H1 (cell line): Measurements from ENCODE around the gene GRIN2C. TPM values are rescaled to one million over a fixed set of nuclear protein-coding genes. Genes with fewer than 3 reads are reported as not detected.

Experiments used
- CTCF ChIA-PET: fragments of 300-600 bp; sonication (Branson Sonifier 250); formaldehyde crosslinking; loops from one replicate; lab custom pipeline; 2021; ENCODE audit not compliant: partially characterized antibody; lab: Charles Lee
- POLR2A ChIA-PET: fragments of 300-600 bp; sonication (Branson Sonifier 250); formaldehyde crosslinking; loops from one replicate; lab custom pipeline; 2021; ENCODE audit warnings: inconsistent platforms; ENCODE audit not compliant: partially characterized antibody; lab: Charles Lee
- DNase-seq, 2 experiments: peaks; one replicate each; pipeline versions ENCODE4 v3.0.0 to v3.0.0-alpha.2; 2010 to 2022; ENCODE audit warnings: low spot score in 2 of 2, low read depth in 1 of 2, mixed read lengths in 1 of 2
- FAIRE-seq: peaks from 2 replicates; lab custom pipeline; 2011; peaks lifted over from hg19 to GRCh38; lab: Jason Lieb, UNC
- H2AFZ ChIP-seq: 2 replicates; pipeline ENCODE4 v1.8.1; 2012; ENCODE audit warnings: low read length, inconsistent platforms
- H2AK5ac ChIP-seq: 2 replicates; pipeline ENCODE4 v1.6.1; 2013; ENCODE audit warnings: low read depth, low read length
- H2BK120ac ChIP-seq: replicated peaks from 2 replicates; pipeline ENCODE3; 2013; ENCODE audit warnings: low read depth, low read length, inconsistent platforms
- H2BK12ac ChIP-seq: 2 replicates; pipeline ENCODE4 v1.6.1; 2013; ENCODE audit warnings: low read depth, low read length
- H2BK15ac ChIP-seq: 2 replicates; pipeline ENCODE4 v1.6.1; 2013; ENCODE audit warnings: low read length
- H2BK20ac ChIP-seq: 2 replicates; pipeline ENCODE4 v1.6.1; 2013; ENCODE audit warnings: low read length
- H2BK5ac ChIP-seq: 2 replicates; pipeline ENCODE4 v1.6.1; 2013; ENCODE audit warnings: low read depth, low read length
- H3K14ac ChIP-seq: 2 replicates; pipeline ENCODE4 v1.6.1; 2013; ENCODE audit warnings: inconsistent platforms; ENCODE audit not compliant: insufficient read length
- H3K18ac ChIP-seq: 2 replicates; pipeline ENCODE4 v1.6.1; 2013; ENCODE audit warnings: low read length; ENCODE audit errors: extremely low read depth
- H3K23ac ChIP-seq: 2 replicates; pipeline ENCODE4 v1.6.1; 2013; ENCODE audit warnings: inconsistent platforms; ENCODE audit not compliant: insufficient read length
- H3K23me2 ChIP-seq: 2 replicates; pipeline ENCODE4 v1.6.1; 2013; ENCODE audit warnings: low read depth, low read length
- H3K27ac ChIP-seq: 2 replicates; pipeline ENCODE4 v1.6.1; 2011; ENCODE audit warnings: low read depth, low read length, inconsistent platforms
- H3K27me3 ChIP-seq, 4 experiments: replicated peaks in 1 of 4; 1 replicate in 1 of 4; 2 replicates in 3 of 4; pipeline versions ENCODE4 v1.6.1 to v1.8.1; 2011 to 2013; ENCODE audit warnings: low read length in 3 of 4, mild to moderate bottlenecking in 3 of 4, inconsistent platforms in 2 of 4, mixed read lengths in 2 of 4, moderate library complexity in 1 of 4; ENCODE audit not compliant: control insufficient read depth in 3 of 4, insufficient read depth in 3 of 4; ENCODE audit errors: extremely low read depth in 1 of 4
- H3K36me3 ChIP-seq, 4 experiments: 2 replicates each; pipeline versions ENCODE4 v1.6.1 to v1.8.1; 2011 to 2013; ENCODE audit warnings: mild to moderate bottlenecking in 4 of 4, low read length in 3 of 4, moderate library complexity in 2 of 4, control low read depth in 1 of 4, inconsistent platforms in 1 of 4; ENCODE audit not compliant: insufficient read depth in 4 of 4, control insufficient read depth in 2 of 4
- H3K4ac ChIP-seq: replicated peaks from 2 replicates; pipeline ENCODE3; 2013; ENCODE audit warnings: low read length, low read depth, mixed read lengths, inconsistent platforms; ENCODE audit not compliant: insufficient read length
- H3K4me1 ChIP-seq, 4 experiments: replicated peaks in 1 of 4; 1 replicate in 1 of 4; 2 replicates in 3 of 4; pipeline versions ENCODE4 v1.6.1 to v1.8.1; 2011 to 2013; ENCODE audit warnings: low read length in 3 of 4, inconsistent platforms in 2 of 4, mixed read lengths in 1 of 4; ENCODE audit not compliant: insufficient read depth in 4 of 4, control insufficient read depth in 3 of 4
- H3K4me2 ChIP-seq, 2 experiments: 2 replicates each; pipeline versions ENCODE4 v1.6.1 to v1.8.1; 2011 to 2013; ENCODE audit warnings: low read depth in 2 of 2, low read length in 2 of 2, control low read depth in 1 of 2, inconsistent platforms in 1 of 2, mild to moderate bottlenecking in 1 of 2; ENCODE audit not compliant: insufficient read depth in 1 of 2
- H3K4me3 ChIP-seq, 4 experiments: fragments of 200-600, 300-600 bp in 1 of 4; sonication (generic), shearing (Covaris generic), sonication (Bioruptor Twin) in 1 of 4; 2 replicates each; pipeline versions ENCODE4 v1.5.1 to v1.8.1; 2011 to 2016; ENCODE audit warnings: low read length in 4 of 4, low read depth in 3 of 4, control low read depth in 2 of 4, inconsistent platforms in 2 of 4, mild to moderate bottlenecking in 2 of 4, mixed read lengths in 1 of 4, moderate library complexity in 1 of 4; ENCODE audit not compliant: insufficient read depth in 2 of 4; ENCODE audit errors: extremely low read depth in 1 of 4
- H3K56ac ChIP-seq: replicated peaks from 2 replicates; pipeline ENCODE3; 2013; ENCODE audit warnings: low read depth, mild to moderate bottlenecking, mixed read lengths, low read length, inconsistent platforms; ENCODE audit not compliant: insufficient read length
- H3K79me1 ChIP-seq: 2 replicates; pipeline ENCODE4 v1.6.1; 2013; ENCODE audit warnings: low read depth, low read length, control low read depth
- H3K79me2 ChIP-seq, 2 experiments: 2 replicates each; pipeline versions ENCODE4 v1.6.1 to v1.8.1; 2012 to 2013; ENCODE audit warnings: low read length in 2 of 2, mild to moderate bottlenecking in 2 of 2, inconsistent platforms in 1 of 2; ENCODE audit not compliant: insufficient read depth in 2 of 2, control insufficient read depth in 1 of 2
- H3K9ac ChIP-seq, 4 experiments: replicated peaks in 1 of 4; 1 replicate in 1 of 4; 2 replicates in 3 of 4; pipeline versions ENCODE4 v1.6.1 to v1.8.1; 2011 to 2013; ENCODE audit warnings: low read depth in 3 of 4, low read length in 3 of 4, control low read depth in 2 of 4, mild to moderate bottlenecking in 2 of 4, moderate library complexity in 2 of 4, inconsistent platforms in 1 of 4; ENCODE audit errors: extremely low read depth in 1 of 4
- H3K9me3 ChIP-seq, 2 experiments: 2 replicates each; pipeline versions ENCODE4 v1.6.1 to v1.8.1; 2012 to 2013; ENCODE audit warnings: mild to moderate bottlenecking in 2 of 2, moderate library complexity in 2 of 2, control low read depth in 1 of 2, inconsistent platforms in 1 of 2, low read depth in 1 of 2, low read length in 1 of 2, mixed read lengths in 1 of 2; ENCODE audit not compliant: insufficient read depth in 2 of 2
- H4K20me1 ChIP-seq, 2 experiments: replicated peaks in 1 of 2; 2 replicates each; pipeline versions ENCODE3 to v1.8.1; 2011 to 2013; ENCODE audit warnings: inconsistent platforms in 2 of 2, low read length in 2 of 2, mild to moderate bottlenecking in 1 of 2; ENCODE audit not compliant: insufficient read depth in 2 of 2, control insufficient read depth in 1 of 2
- H4K5ac ChIP-seq: 2 replicates; pipeline ENCODE4 v1.6.1; 2013; ENCODE audit warnings: low read length, low read depth, mixed read lengths, inconsistent platforms; ENCODE audit not compliant: insufficient read length
- H4K8ac ChIP-seq: 2 replicates; pipeline ENCODE4 v1.8.0; 2013; ENCODE audit warnings: mild to moderate bottlenecking, moderate library complexity, low read length, inconsistent platforms; ENCODE audit not compliant: insufficient read depth; ENCODE audit errors: extremely low read depth
- H4K91ac ChIP-seq: replicated peaks from 2 replicates; pipeline ENCODE3; 2013; ENCODE audit warnings: low read length, mixed read lengths, inconsistent platforms; ENCODE audit not compliant: insufficient read length
- CBX5 ChIP-seq: fragments of 300-800, 300-1000 bp; sonication (generic); IDR thresholded peaks from 2 replicates; pipeline ENCODE4 v1.7.1; 2016; ENCODE audit warnings: antibody characterized with exemption, low read length, low read depth
- GABPA ChIP-seq: IDR thresholded peaks from 2 replicates; pipeline ENCODE4 v1.6.1; 2011; ENCODE audit warnings: mild to moderate bottlenecking, low read length, moderate library complexity, borderline replicate concordance; ENCODE audit not compliant: insufficient read depth
- POU5F1 ChIP-seq: IDR thresholded peaks from 2 replicates; pipeline ENCODE4 v1.6.1; 2011; ENCODE audit warnings: low read depth, mild to moderate bottlenecking, low read length, moderate library complexity
- TBP ChIP-seq: IDR thresholded peaks from 2 replicates; pipeline ENCODE4 v1.6.1; 2011; ENCODE audit warnings: low read depth, low read length, improper control_type of control experiment
- TEAD4 ChIP-seq: IDR thresholded peaks from 2 replicates; pipeline ENCODE4 v1.6.1; 2012; ENCODE audit warnings: low read depth, low read length, inconsistent platforms, mixed read lengths
- WGBS, 2 experiments: shearing (Covaris generic) in 1 of 2; methylation state at CpG; one replicate each; pipeline versions ENCODE4 v1.1.6 to v1.1.7; 2013 to 2015; ENCODE audit warnings: low lambda C conversion rate in 2 of 2, mixed read lengths in 2 of 2, inconsistent platforms in 1 of 2, low coverage in 1 of 2, missing lambda C conversion rate in 1 of 2; ENCODE audit not compliant: insufficient replicate concordance in 2 of 2, insufficient coverage in 1 of 2, insufficient read length in 1 of 2; ENCODE audit errors: extremely low coverage in 1 of 2, missing lambda C conversion rate in 1 of 2; 5-methylcytosine and 5-hydroxymethylcytosine counted together
- polyA plus RNA-seq, 7 experiments: library from polyadenylated mRNA; depleted of rRNA in 3 of 7; stranded (reverse) in 5 of 7; unstranded in 2 of 7; fragments of >200 nt in 5 of 7; fragments of 200-250 nt in 2 of 7; gene quantifications; 1 replicate in 5 of 7; 2 replicates in 1 of 7; 4 replicates in 1 of 7; pipeline versions ENCODE4 v1.2.1 to v1.2.3, GENCODE V29; 2011 to 2013; ENCODE audit warnings: missing spikeins in 2 of 7, mixed read lengths in 2 of 7
- total RNA-seq: library from RNA; stranded (reverse); fragmentation: NEBNext Ultra II Directional; extraction: Animal tissue kit (Norgen Biotek cat#: 25700); gene quantifications from 2 replicates; pipeline ENCODE4 v1.2.1, GENCODE V29; 2021

The GRIN2C gene
- total and polyA plus RNA-seq, 2 of the 8 experiments (the other 6 are each of a cell fraction or from before 2014, with no cell fraction given): 0.06 to 0.07 TPM

DNA sequence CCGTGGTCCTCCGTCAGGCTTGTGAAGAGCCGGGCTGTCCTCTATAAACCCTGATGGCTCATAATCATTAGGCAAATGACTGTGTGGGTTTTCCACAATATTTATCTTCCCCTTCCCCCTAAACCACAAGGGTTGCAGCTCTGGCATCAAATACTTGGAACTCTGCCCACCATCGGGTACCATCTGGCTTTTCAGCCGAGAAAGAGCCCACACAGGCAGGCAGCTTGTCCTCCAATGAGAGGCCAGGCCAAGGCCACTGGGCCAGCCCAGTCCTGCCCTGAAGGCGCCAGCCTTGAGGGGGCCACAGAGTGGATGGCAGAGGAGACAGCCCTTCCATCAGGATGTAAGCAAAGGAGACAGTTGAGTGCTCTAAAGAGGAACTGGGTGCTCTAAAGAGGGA is 51.8 kb downstream of the GRIN2C start:
- Histone ChIP-seq H3K79me1 (no peaks in the 10 kb centered on the region; the same call in 1 of the 2 replicates), H2AK5ac (no peak overlapping the region), H3K56ac (no peak overlapping the region), H2BK12ac (no peak overlapping the region), H4K5ac (no peak overlapping the region), H4K91ac (no peak overlapping the region), H3K18ac (no peak overlapping the region), H2BK20ac (no peak overlapping the region), H3K9ac (no peak overlapping the region), H3K9me3 (no peaks in the 10 kb centered on the region), H3K4me1 (peaks cover 0 to 4% (median 0%) of the 10 kb centered on the region in 4 experiments; a peak in 1 of 7 replicates), H3K27me3 (no peaks in the 10 kb centered on the region; a peak in 1 of 7 replicates), H2AFZ (no peak overlapping the region), H3K36me3 (no peaks in the 10 kb centered on the region; a peak in 1 of 8 replicates), H3K27ac (no peak overlapping the region), H3K4me3 (no peak overlapping the region), H3K4me2 (no peak overlapping the region), H2BK15ac (no peak overlapping the region), H4K8ac (no peak overlapping the region), H3K14ac (no peak overlapping the region), H3K79me2 (no peaks in the 10 kb centered on the region), H2BK5ac (no peak overlapping the region), H2BK120ac (no peak overlapping the region), H3K4ac (no peak overlapping the region), H3K23me2 (no peaks in the 10 kb centered on the region), H4K20me1 (peaks cover 6 to 20% of the 10 kb centered on the region in 2 experiments), H3K23ac (no peak overlapping the region)
- CTCF ChIA-PET: interaction anchor here (1.0 to 99.6 kb wide), 5 partner anchors 11 to 242 kb away, joined by 4 to 2981 read pairs (median 12); partner anchors contain the start of genes FDXR, GRIN2C and NAT9
- DNase-seq: no peak
- 90% methylated on average over 6 of the region's 6 CpGs; no CpG with 5 or more reads in 1 of the 2 experiments for WGBS, 2 experiments
- POLR2A ChIA-PET: interaction anchor here (1.6 to 2.3 kb wide), 3 partner anchors 12 to 26 kb away, joined by 3 to 5 read pairs (median 4); no protein-coding TSS in a partner anchor
- no peak for FAIRE-seq
- TF ChIP-seq POU5F1 (no peak), TEAD4 (no peak), TBP (no peak), GABPA (no peak), CBX5 (no peak)
